Measurements from ENCODE around the gene OR2S2. TPM values are rescaled to one million over a fixed set of nuclear protein-coding genes. Genes with fewer than 3 reads are reported as not detected.

The OR2S2 gene
- total and polyA plus RNA-seq, 2 of the 4 experiments (the other 2 are of a cell fraction) = 0.46 to 0.90 TPM

GRCh38 chr9:35915681-35916294 lies 42.2 kb downstream of the OR2S2 start:
- ATAC-seq (ENCODE audit: low read depth) (no peak), DNase-seq (no peak)
- Histone ChIP-seq H3K4me3 (ENCODE audit: insufficient read depth, low read depth, low read length) (no peak overlapping the region), H3K4me1 (ENCODE audit: control insufficient read depth, insufficient read depth, low read length) (peaks cover 2% of the 10 kb centered on the region; the same call in 1 of the 2 replicates), H3K79me1 (ENCODE audit: low read depth in 1 of 2, low read length in 2 of 2) (peaks cover 0 to under 1% of the 10 kb centered on the region in 2 experiments; a peak in 1 of 4 replicates), H4K5ac (ENCODE audit: low read depth, low read length) (no peak overlapping the region), H3K23ac (ENCODE audit: low read depth, low read length) (no peak overlapping the region), H3K36me3 (ENCODE audit: control insufficient read depth, insufficient read depth, low read length) (no peaks in the 10 kb centered on the region), H3K9ac (ENCODE audit: low read depth, low read length) (no peak overlapping the region), H2BK120ac (ENCODE audit: low read depth, low read length) (no peak overlapping the region; the same call in 1 of the 2 replicates), H4K20me1 (ENCODE audit: insufficient read depth, low read length) (no peaks in the 10 kb centered on the region), H2AK9ac (replicated peaks; ENCODE audit: low read depth, low read length, poor library complexity) (peak overlapping the region; percentile 53), H3K56ac (ENCODE audit: extremely low read depth, insufficient read depth, low read length) (no peak overlapping the region), H3K9me3 (ENCODE audit: control insufficient read depth, insufficient read depth, low read length) (no peaks in the 10 kb centered on the region), H3K9me1 (ENCODE audit: insufficient read depth, low read length) (peaks cover 3% of the 10 kb centered on the region; the same call in 1 of the 2 replicates), H3K27ac (ENCODE audit: insufficient read depth, low read length) (no peak overlapping the region), H3K4me2 (ENCODE audit: low read depth, low read length) (no peak overlapping the region), H2BK5ac (ENCODE audit: low read depth, low read length, poor library complexity, severe bottlenecking) (peak overlapping the region; percentile 19), H4K91ac (ENCODE audit: insufficient read depth, low read depth, low read length) (peak overlapping the region; percentile 3; the same call in 1 of the 2 replicates), H3K4ac (ENCODE audit: low read depth, low read length) (no peak overlapping the region), H2AFZ (replicated peaks; ENCODE audit: low read length, poor library complexity) (peak overlapping the region; percentile 39), H2AK5ac (ENCODE audit: low read depth, low read length) (peak overlapping the region; percentile 36), H4K8ac (ENCODE audit: low read depth in 2 of 2, low read length in 2 of 2) (no peak overlapping the region), H3K27me3 (ENCODE audit: control insufficient read depth, insufficient read depth, low read length) (no peaks in the 10 kb centered on the region), H3K18ac (ENCODE audit: low read depth, low read length) (no peak overlapping the region), H2BK20ac (ENCODE audit: low read depth, low read length) (0 out of 2 replicates have a peak overlapping the region, but pooled peaks have one; percentile 14), H3K14ac (replicated peaks; ENCODE audit: low read depth, low read length) (no peak overlapping the region), H2BK15ac (ENCODE audit: low read depth, low read length) (no peak overlapping the region; the same call in 2 of the 3 replicates)
- TF ChIP-seq NFE2L2 (IDR thresholded peaks at IDR 0.05; ENCODE audit: low read depth, low read length) = no peak
- no peak for TF ChIP-seq USF2 (IDR thresholded peaks at IDR 0.05; ENCODE audit: low read depth, low read length)
- no peak for TF ChIP-seq BHLHE40 (IDR thresholded peaks at IDR 0.05; ENCODE audit: low read depth, low read length)
- no peak for TF ChIP-seq MXI1 (IDR thresholded peaks at IDR 0.05; ENCODE audit: borderline replicate concordance, low read depth, low read length)
- no peak for TF ChIP-seq RCOR1 (IDR thresholded peaks at IDR 0.05; ENCODE audit: insufficient replicate concordance, low read length)
- TF ChIP-seq RAD21 (IDR thresholded peaks at IDR 0.05; ENCODE audit: low read length) = no peak
- no peak for TF ChIP-seq FOS (IDR thresholded peaks at IDR 0.05; ENCODE audit: low read depth, low read length)
- TF ChIP-seq RFX5 (IDR thresholded peaks at IDR 0.05; ENCODE audit: low read depth, low read length) = no peak
- TF ChIP-seq SMC3 (IDR thresholded peaks at IDR 0.05; ENCODE audit: low read depth, low read length) = no peak
- no peak for TF ChIP-seq ELK1 (IDR thresholded peaks at IDR 0.05; ENCODE audit: borderline replicate concordance, low read depth, low read length)
- no peak for TF ChIP-seq MAFK (IDR thresholded peaks at IDR 0.05; ENCODE audit: low read depth, low read length)
- ChIA-PET POLR2A (ENCODE audit: unreplicated experiment) (no interaction called here), CTCF (no interaction called here)
- 86% methylated on average over 5 of the region's 16 CpGs; no CpG with 5 or more reads in 1 of the 2 experiments for WGBS, 2 experiments (ENCODE audit: extremely low coverage in 2 of 2, insufficient read length in 1 of 2)
- dilution Hi-C loops (cut with HindIII; ENCODE audit: low sequenced_read_pairs, unreplicated experiment) (no loop called here), intact Hi-C loops (cut with micrococcal nuclease) (no loop called here), in situ Hi-C loops (cut with MboI; ENCODE audit: low sequenced_read_pairs) (no loop called here)
- no TSS peak for BruUV-seq (replicated peaks)

All from IMR-90 (cell line).